Trophoblast cell (in vitro differentiated cells and primary cell): ENCODE measurements around the gene FFAR1.
"Not testable (repeated sequence)": the region's sequence is repeated elsewhere in the genome, so short reads cannot be mapped to it uniquely, and the experiment has no call there.

Experiments used
- DNase-seq, 2 donors: peaks; one replicate each; pipeline ENCODE4 v3.0.0-alpha.2; 2016
- H2AFZ ChIP-seq: 2 replicates; pipeline ENCODE4 v1.6.1; 2013; ENCODE audit warnings: low read length, moderate library complexity, mild to moderate bottlenecking; ENCODE audit not compliant: insufficient read depth, poor library complexity
- H2AK5ac ChIP-seq: 2 replicates; pipeline ENCODE4 v1.6.1; 2013; ENCODE audit warnings: mild to moderate bottlenecking, low read length
- H2BK120ac ChIP-seq: 2 replicates; pipeline ENCODE4 v1.6.1; 2013; ENCODE audit warnings: low read length, mild to moderate bottlenecking, moderate library complexity; ENCODE audit not compliant: insufficient read depth, poor library complexity
- H2BK12ac ChIP-seq: 2 replicates; pipeline ENCODE4 v1.6.1; 2013; ENCODE audit warnings: mild to moderate bottlenecking, low read length, moderate library complexity
- H2BK5ac ChIP-seq: 2 replicates; pipeline ENCODE4 v1.6.1; 2013; ENCODE audit warnings: low read length, low read depth, moderate library complexity, mild to moderate bottlenecking; ENCODE audit not compliant: poor library complexity
- H3K14ac ChIP-seq: 2 replicates; pipeline ENCODE4 v1.6.1; 2013; ENCODE audit warnings: mild to moderate bottlenecking, low read length
- H3K18ac ChIP-seq: 2 replicates; pipeline ENCODE4 v1.6.1; 2013; ENCODE audit warnings: mild to moderate bottlenecking, low read length
- H3K23ac ChIP-seq: 2 replicates; pipeline ENCODE4 v1.6.1; 2013; ENCODE audit warnings: low read length
- H3K27ac ChIP-seq: 2 replicates; pipeline ENCODE4 v1.5.1; 2013; ENCODE audit warnings: low read depth, mild to moderate bottlenecking, inconsistent platforms, low read length, moderate library complexity
- H3K27me3 ChIP-seq: 2 replicates; pipeline ENCODE4 v1.6.1; 2013; ENCODE audit warnings: inconsistent platforms, mild to moderate bottlenecking, low read length, moderate library complexity; ENCODE audit not compliant: insufficient read depth
- H3K36me3 ChIP-seq, 2 experiments: 1 replicate in 1 of 2; 2 replicates in 1 of 2; pipeline ENCODE4 v1.6.1; 2013; ENCODE audit warnings: low read length in 2 of 2, mild to moderate bottlenecking in 2 of 2, moderate library complexity in 1 of 2; ENCODE audit not compliant: insufficient read depth in 2 of 2, control insufficient read depth in 1 of 2
- H3K4ac ChIP-seq: 2 replicates; pipeline ENCODE4 v1.6.1; 2013; ENCODE audit warnings: low read depth, mild to moderate bottlenecking, low read length, moderate library complexity
- H3K4me1 ChIP-seq, 2 experiments: 1 replicate in 1 of 2; 2 replicates in 1 of 2; pipeline ENCODE4 v1.6.1; 2013; ENCODE audit warnings: low read length in 2 of 2, mild to moderate bottlenecking in 2 of 2, moderate library complexity in 1 of 2; ENCODE audit not compliant: insufficient read depth in 2 of 2, control insufficient read depth in 1 of 2
- H3K4me2 ChIP-seq: 2 replicates; pipeline ENCODE4 v1.6.1; 2013; ENCODE audit warnings: inconsistent platforms, mild to moderate bottlenecking, low read length, moderate library complexity
- H3K4me3 ChIP-seq: 2 replicates; pipeline ENCODE4 v1.5.1; 2013; ENCODE audit warnings: mild to moderate bottlenecking, low read depth, low read length, inconsistent platforms
- H3K79me1 ChIP-seq: one replicate; pipeline ENCODE4 v1.6.1; 2013; ENCODE audit warnings: low read length
- H3K79me2 ChIP-seq: 2 replicates; pipeline ENCODE4 v1.6.1; 2013; ENCODE audit warnings: low read length, mild to moderate bottlenecking; ENCODE audit not compliant: control insufficient read depth, insufficient read depth, poor library complexity
- H3K9ac ChIP-seq: 2 replicates; pipeline ENCODE4 v1.6.1; 2013; ENCODE audit warnings: mild to moderate bottlenecking, low read length
- H3K9me3 ChIP-seq: 2 replicates; pipeline ENCODE4 v1.6.1; 2013; ENCODE audit warnings: low read depth, mild to moderate bottlenecking, control low read depth, inconsistent platforms, low read length; ENCODE audit not compliant: insufficient read depth
- H4K12ac ChIP-seq: 2 replicates; pipeline ENCODE4 v1.6.1; 2013; ENCODE audit warnings: low read depth, mild to moderate bottlenecking, low read length, moderate library complexity
- H4K8ac ChIP-seq: 2 replicates; pipeline ENCODE4 v1.6.1; 2013; ENCODE audit warnings: low read depth, mild to moderate bottlenecking, low read length, moderate library complexity
- H4K91ac ChIP-seq: one replicate; pipeline ENCODE4 v1.6.1; 2013; ENCODE audit warnings: low read depth, mild to moderate bottlenecking, low read length, moderate library complexity
- WGBS: extraction: QIAGEN DNeasy Blood & Tissue Kit; methylation state at CpG from one replicate; pipeline ENCODE4 v1.1.7; 2013; ENCODE audit warnings: missing lambda C conversion rate; ENCODE audit not compliant: insufficient read length, insufficient coverage; ENCODE audit errors: extremely low coverage; 5-methylcytosine and 5-hydroxymethylcytosine counted together

Gene FFAR1

GRCh38 chr19:35369522-35369921 lies 21.8 kb downstream of the FFAR1 start:
- Histone ChIP-seq H3K4ac (no peak overlapping the region), H3K36me3 (no peaks in the 10 kb centered on the region), H3K23ac (no peak overlapping the region), H3K14ac (no peak overlapping the region), H3K4me3 (no peak overlapping the region), H4K12ac (no peak overlapping the region), H3K4me2 (no peak overlapping the region), H3K79me2 (no peaks in the 10 kb centered on the region), H2BK12ac (no peak overlapping the region), H3K9me3 (no peaks in the 10 kb centered on the region), H3K18ac (no peak overlapping the region), H2AFZ (no peak overlapping the region), H3K79me1 (no peaks in the 10 kb centered on the region), H2BK5ac (no peak overlapping the region), H2AK5ac (no peak overlapping the region), H3K27me3 (peaks cover 3% of the 10 kb centered on the region), H3K9ac (no peak overlapping the region), H4K91ac (no peak overlapping the region), H3K27ac (no peak overlapping the region), H2BK120ac (no peak overlapping the region), H4K8ac (no peak overlapping the region), H3K4me1 (no peaks in the 10 kb centered on the region)
- DNase-seq: no peak

- no peaks in the 10 kb centered on the region for H3K36me3 ChIP-seq
- no peak within 1 kb of the TSS for H3K4me2 ChIP-seq
- H3K14ac ChIP-seq: no peak within 1 kb of the TSS
- H3K4ac ChIP-seq: no peak within 1 kb of the TSS
- no peaks in the 10 kb centered on the region for H3K79me1 ChIP-seq
- no peak within 1 kb of the TSS for H3K27ac ChIP-seq
- H2BK5ac ChIP-seq: no peak within 1 kb of the TSS
- no peak for DNase-seq
- peaks cover 3% of the 10 kb centered on the region for H3K27me3 ChIP-seq
- WGBS: no CpG with 5 or more reads among the region's 8 CpGs
- no peaks in the 10 kb centered on the region for H3K79me2 ChIP-seq
- no peak within 1 kb of the TSS for H3K18ac ChIP-seq
- H2BK12ac ChIP-seq: no peak within 1 kb of the TSS
- no peak within 1 kb of the TSS for H2AFZ ChIP-seq
- no peak within 1 kb of the TSS for H4K12ac ChIP-seq
- no peak within 1 kb of the TSS for H2BK120ac ChIP-seq
- no peaks in the 10 kb centered on the region for H3K9me3 ChIP-seq
- H3K23ac ChIP-seq: no peak within 1 kb of the TSS
- no peak within 1 kb of the TSS for H4K8ac ChIP-seq
- H3K4me1 ChIP-seq: no peaks in the 10 kb centered on the region
- no peak within 1 kb of the TSS for H3K9ac ChIP-seq
- no peak within 1 kb of the TSS for H2AK5ac ChIP-seq
- no peak within 1 kb of the TSS for H3K4me3 ChIP-seq
- H4K91ac ChIP-seq: no peak within 1 kb of the TSS
These were observed 23.0 kb downstream of the FFAR1 start, which contains the start of gene GPR42 for GRCh38 chr19:35370722-35371121. Gene GPR42 (plus strand): TSS chr19:35371068. CDS start chr19:35371360, 292 bp downstream.

GRCh38 chr19:35373492-35373891 lies 25.8 kb downstream of the FFAR1 start:
- Histone ChIP-seq H3K4ac (no peak overlapping the region), H2AK5ac (no peak overlapping the region), H2BK5ac (no peak overlapping the region), H2AFZ (no peak overlapping the region), H3K79me1 (no peaks in the 10 kb centered on the region), H3K4me2 (no peak overlapping the region), H2BK120ac (no peak overlapping the region), H2BK12ac (no peak overlapping the region), H4K91ac (no peak overlapping the region), H3K4me3 (no peak overlapping the region), H3K27me3 (peaks cover 3% of the 10 kb centered on the region), H3K36me3 (no peaks in the 10 kb centered on the region), H3K18ac (no peak overlapping the region), H3K9me3 (no peaks in the 10 kb centered on the region), H3K4me1 (no peaks in the 10 kb centered on the region), H4K12ac (no peak overlapping the region), H3K9ac (no peak overlapping the region), H3K23ac (no peak overlapping the region), H3K27ac (no peak overlapping the region), H4K8ac (no peak overlapping the region), H3K79me2 (no peaks in the 10 kb centered on the region), H3K14ac (no peak overlapping the region)
- no peak for DNase-seq
- no CpG with 5 or more reads among the region's 7 CpGs for WGBS

GRCh38 chr19:35374031-35374430 lies 26.3 kb downstream of the FFAR1 start:
- H3K9ac ChIP-seq, H3K4me2 ChIP-seq, H2AFZ ChIP-seq, H3K36me3 ChIP-seq, H3K4ac ChIP-seq, H3K79me1 ChIP-seq, H3K4me3 ChIP-seq, H2BK5ac ChIP-seq, H4K12ac ChIP-seq, H2BK12ac ChIP-seq, H3K9me3 ChIP-seq, DNase-seq, H4K91ac ChIP-seq, H2BK120ac ChIP-seq, H2AK5ac ChIP-seq, H3K79me2 ChIP-seq, H3K18ac ChIP-seq, H4K8ac ChIP-seq, H3K14ac ChIP-seq, H3K27ac ChIP-seq, H3K27me3 ChIP-seq, H3K4me1 ChIP-seq, H3K23ac ChIP-seq: not testable (repeated sequence)
